ENCODE results near the gene NPC1L1.

- TF ChIP-seq CTCF (IDR thresholded peaks at IDR 0.05 in 2 of 3, conservative IDR thresholded peaks at IDR 0.05 in 1 of 3; ENCODE audit: borderline replicate concordance in 1 of 3, insufficient read depth in 1 of 3, low read depth in 2 of 3, low read length in 2 of 3) (no peak), TCF7L2 (IDR thresholded peaks at IDR 0.05; ENCODE audit: borderline replicate concordance, extremely low read depth, insufficient read depth, insufficient read length) (no peak), SIN3A (IDR thresholded peaks at IDR 0.05; ENCODE audit: low read depth) (no peak), POLR2AphosphoS5 (IDR thresholded peaks at IDR 0.05; ENCODE audit: low read depth, low read length) (no peak), JUND (IDR thresholded peaks at IDR 0.05) (no peak), EGR1 (IDR thresholded peaks at IDR 0.05; ENCODE audit: low read depth) (no peak), SRF (IDR thresholded peaks at IDR 0.05; ENCODE audit: low read depth) (no peak), POLR2A (IDR thresholded peaks at IDR 0.05; ENCODE audit: borderline replicate concordance, extremely low read depth, insufficient read depth, insufficient read length) (no peak)
- TF ChIP-seq, protein P1, sequence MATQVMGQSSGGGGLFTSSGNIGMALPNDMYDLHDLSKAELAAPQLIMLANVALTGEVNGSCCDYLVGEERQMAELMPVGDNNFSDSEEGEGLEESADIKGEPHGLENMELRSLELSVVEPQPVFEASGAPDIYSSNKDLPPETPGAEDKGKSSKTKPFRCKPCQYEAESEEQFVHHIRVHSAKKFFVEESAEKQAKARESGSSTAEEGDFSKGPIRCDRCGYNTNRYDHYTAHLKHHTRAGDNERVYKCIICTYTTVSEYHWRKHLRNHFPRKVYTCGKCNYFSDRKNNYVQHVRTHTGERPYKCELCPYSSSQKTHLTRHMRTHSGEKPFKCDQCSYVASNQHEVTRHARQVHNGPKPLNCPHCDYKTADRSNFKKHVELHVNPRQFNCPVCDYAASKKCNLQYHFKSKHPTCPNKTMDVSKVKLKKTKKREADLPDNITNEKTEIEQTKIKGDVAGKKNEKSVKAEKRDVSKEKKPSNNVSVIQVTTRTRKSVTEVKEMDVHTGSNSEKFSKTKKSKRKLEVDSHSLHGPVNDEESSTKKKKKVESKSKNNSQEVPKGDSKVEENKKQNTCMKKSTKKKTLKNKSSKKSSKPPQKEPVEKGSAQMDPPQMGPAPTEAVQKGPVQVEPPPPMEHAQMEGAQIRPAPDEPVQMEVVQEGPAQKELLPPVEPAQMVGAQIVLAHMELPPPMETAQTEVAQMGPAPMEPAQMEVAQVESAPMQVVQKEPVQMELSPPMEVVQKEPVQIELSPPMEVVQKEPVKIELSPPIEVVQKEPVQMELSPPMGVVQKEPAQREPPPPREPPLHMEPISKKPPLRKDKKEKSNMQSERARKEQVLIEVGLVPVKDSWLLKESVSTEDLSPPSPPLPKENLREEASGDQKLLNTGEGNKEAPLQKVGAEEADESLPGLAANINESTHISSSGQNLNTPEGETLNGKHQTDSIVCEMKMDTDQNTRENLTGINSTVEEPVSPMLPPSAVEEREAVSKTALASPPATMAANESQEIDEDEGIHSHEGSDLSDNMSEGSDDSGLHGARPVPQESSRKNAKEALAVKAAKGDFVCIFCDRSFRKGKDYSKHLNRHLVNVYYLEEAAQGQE (IDR thresholded peaks at IDR 0.05; ENCODE audit: low read depth): no peak
Observed at GRCh38 chr7:44469461-44470134, 71.5 kb downstream of the NPC1L1 start.

Measured in HCT116 (cell line).